Measurements from ENCODE around the gene ACOXL.

The ACOXL gene

GRCh38 chr2:110860630-110861029 lies 128.3 kb downstream of the ACOXL start:
- DNase-seq: no peak

- no peak for DNase-seq
Observed at GRCh38 chr2:110861616-110862260, 129.4 kb downstream of the ACOXL start.

GRCh38 chr2:110863726-110864125 lies 131.4 kb downstream of the ACOXL start:
- no peak for DNase-seq

GRCh38 chr2:110864176-110864575 lies 131.8 kb downstream of the ACOXL start:
- no peak for DNase-seq

DNA sequence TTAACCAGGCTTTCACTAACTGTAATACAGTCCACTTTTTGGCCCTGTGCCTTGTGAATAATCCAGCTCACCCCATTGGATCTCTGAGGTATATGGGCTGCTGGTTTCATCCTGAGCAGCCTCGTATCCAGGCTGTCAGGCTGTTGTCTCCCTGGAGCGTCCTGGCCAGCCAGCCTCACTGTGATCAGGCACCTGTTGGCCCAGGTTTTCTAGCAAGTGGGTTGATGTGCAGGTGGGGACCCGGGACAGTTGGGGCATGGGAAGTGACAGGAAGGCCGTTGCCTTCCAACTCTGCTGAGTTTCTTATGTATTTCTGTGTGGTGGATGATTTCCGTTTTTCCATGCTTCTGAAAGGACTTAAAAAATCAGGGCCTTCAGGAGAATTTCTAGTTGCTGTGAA lies 132.4 kb downstream of the ACOXL start:
- no peak for DNase-seq

GRCh38 chr2:110865188-110865587 lies 132.8 kb downstream of the ACOXL start:
- no peak for DNase-seq

GRCh38 chr2:110866045-110866444 lies 133.7 kb downstream of the ACOXL start:
- no peak for DNase-seq

DNA sequence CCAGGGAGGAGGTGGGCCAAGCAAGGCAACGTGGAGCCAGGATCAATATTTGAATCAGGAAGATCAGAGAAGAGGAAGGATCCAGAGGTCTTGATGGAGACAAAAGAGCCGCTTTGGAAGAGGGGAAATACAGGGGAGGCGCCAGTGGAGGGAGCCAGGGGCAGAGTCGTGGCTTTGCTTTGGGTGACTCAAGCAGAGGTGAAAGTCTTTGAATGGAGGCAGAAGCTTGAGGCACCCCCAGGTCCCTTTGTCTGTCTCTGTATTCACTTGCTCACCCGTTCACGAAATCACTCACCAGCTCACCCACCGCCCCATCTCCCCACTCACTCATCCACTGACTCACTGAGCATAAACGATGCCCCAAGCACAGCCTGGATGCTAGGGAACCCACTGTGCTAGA lies 134.1 kb downstream of the ACOXL start:
- no peak for DNase-seq

- DNase-seq: no peak
Observed at GRCh38 chr2:110867078-110867477, 134.7 kb downstream of the ACOXL start.

GRCh38 chr2:110868971-110869370 lies 136.6 kb downstream of the ACOXL start:
- DNase-seq: no peak

- DNase-seq: no peak
Observed at GRCh38 chr2:110869472-110870446, 137.4 kb downstream of the ACOXL start.

GRCh38 chr2:110870545-110870944 lies 138.2 kb downstream of the ACOXL start:
- DNase-seq: no peak

DNA sequence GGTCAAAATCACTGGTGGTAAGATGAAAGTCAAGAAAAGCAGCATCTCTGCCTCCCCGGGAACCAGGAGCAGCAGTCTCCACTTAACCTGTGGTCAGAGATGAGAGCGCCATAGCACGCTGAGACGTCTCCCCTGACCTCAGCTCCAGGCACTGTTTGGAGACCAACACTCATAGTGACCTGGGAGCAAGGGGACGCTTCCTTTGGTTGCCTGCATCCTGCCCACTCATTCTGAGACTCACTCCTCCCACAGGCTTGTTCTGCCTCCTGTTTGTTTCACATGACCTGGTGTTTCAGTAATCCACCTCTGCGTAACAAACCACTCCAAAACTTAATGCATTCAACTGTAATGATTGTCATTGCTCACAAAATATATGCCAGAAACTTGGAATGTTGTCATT lies 139.3 kb downstream of the ACOXL start:
- no peak for DNase-seq

DNA sequence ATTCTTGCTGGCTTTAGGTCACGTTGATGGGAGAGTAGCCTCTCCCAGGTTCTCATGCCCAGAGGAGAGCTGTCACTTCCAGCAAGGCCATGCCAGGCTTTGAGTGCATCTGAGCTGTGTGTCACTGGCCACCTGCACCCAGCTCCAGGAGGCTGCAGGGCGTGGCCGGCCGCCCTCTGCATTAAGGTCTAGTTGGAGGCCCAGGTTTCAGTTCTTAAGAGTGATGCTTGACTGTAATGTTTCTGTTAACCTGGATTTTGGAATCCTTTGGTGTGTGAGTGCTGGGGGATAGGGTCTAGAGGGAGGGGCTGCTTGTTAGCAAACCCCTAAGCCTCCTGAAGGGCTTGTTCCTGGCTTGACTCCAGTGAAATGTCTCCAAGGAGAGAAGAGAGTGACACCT lies 140.1 kb downstream of the ACOXL start:
- DNase-seq: no peak

DNA sequence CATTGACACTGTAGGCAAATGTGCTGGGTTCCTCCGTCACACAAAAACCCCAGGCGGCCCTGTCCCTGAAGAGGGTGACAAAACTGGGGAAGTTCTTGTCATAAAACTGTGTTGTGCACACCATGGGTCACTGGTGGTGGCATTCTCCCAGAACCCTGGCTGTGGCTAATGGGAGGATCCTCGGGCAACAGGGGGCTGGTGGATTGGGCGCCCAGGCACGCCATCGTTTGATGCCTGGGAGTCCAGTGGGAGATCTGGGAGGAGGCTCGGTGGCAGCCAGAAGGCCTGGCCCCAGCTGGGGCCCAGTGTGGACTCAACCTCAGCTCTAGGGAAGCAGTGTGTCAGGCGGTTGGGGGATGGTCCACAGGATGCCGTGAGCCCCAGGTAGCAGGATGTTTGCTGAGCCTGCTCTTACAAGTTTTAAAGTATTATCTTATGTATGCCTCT lies 140.7 kb downstream of the ACOXL start:
- DNase-seq: no peak

- DNase-seq: no peak
Observed at GRCh38 chr2:110873597-110874452, 141.5 kb downstream of the ACOXL start.

DNA sequence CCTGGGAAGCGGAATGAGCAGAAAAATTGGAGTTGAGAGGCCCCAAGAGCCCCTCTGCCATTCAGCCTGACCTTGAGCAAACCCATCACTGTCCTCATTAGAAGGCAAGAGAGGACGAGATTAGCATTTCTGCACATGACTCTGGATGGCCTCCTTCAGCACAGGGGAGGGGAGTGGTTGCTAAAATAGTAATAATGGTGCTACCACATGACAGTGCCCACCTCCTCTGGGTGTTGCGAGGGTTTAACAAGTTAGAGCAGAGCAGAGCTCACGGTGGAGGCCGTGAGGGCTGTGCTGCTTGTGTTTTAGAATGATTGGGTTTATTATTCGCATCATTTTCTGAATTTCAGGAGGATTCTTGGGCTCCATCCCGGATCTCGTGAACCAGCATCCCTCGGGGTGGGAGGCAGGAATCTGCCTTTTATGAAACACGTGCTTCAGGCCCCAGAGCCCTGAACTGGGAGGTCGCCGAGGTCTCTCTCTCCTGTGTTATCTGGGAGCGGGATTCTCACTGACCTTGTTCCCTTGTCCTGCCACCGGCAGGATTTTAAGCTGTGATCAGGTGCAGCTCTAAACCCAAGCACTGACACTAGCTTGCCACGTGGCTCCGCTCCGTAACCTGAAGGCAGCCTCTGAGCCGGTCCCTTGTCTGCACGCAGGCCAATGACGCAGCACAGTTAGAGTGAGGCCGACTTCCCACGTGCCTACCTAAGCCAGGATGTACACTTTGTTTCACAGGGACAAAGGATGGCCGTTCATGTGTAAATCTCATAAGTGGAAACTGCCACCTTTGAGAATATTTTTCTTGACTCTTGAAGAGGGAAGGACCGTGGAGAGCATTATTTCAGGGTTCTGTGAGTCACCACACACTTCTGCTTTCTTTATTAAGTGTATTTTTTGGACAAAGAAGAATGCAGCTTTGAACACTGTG lies 142.3 kb downstream of the ACOXL start:
- no peak for DNase-seq

- DNase-seq: no peak
Observed at GRCh38 chr2:110875384-110875725, 143.0 kb downstream of the ACOXL start.

DNA sequence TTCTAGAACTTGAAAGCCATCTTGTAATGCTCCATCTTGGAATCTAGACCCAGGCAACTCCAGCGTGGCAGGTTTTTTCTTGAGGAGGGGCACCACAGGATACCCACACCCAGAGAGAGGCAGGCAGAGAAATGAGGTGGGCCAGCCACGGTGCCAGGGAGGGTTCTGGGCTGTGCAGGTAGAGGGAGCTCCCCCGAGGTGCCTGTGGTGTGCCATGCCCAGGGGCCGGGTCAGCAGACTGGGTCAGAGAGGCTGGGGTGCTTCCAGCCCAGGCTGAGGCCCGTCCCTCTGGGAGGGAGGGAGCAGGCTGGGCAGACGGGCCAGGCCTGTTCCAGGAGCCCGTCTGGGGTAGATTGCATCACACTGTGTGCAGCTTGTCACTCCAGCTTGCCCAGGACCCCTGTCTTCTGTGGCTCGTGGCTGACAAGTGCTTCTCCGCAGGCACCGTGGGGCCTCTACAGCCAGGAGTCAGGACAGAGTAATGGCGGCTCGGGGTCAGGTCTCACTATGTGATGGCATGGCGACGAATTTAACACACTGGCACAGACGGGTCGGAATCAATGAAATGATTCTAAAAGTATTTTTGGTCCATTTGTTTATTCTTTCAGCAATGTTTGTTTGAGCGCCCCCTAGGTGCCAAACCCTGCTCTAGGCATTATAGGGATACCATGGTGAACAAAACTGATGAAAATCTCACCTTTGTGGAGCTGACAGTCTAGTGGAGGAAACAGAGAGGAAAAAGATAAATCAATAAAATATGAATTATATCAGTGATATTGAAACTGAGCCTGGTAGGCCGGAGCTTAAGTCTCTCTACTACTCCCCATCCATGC lies 144.0 kb downstream of the ACOXL start:
- no peak for DNase-seq

GRCh38 chr2:110877031-110877827 lies 144.9 kb downstream of the ACOXL start:
- DNase-seq: no peak

Data from amniotic stem cell (primary cell).